Chondrocyte (in vitro differentiated cells): Measurements from ENCODE around the gene MAP1A. TPM values are rescaled to one million over a fixed set of nuclear protein-coding genes. Genes with fewer than 3 reads are reported as not detected.

Source experiments
- DNase-seq: peaks from one replicate; pipeline ENCODE4 v3.0.0; 2021; ENCODE audit warnings: mixed read lengths, low spot score
- H3K27ac Mint-ChIP-seq: one replicate; pipeline ENCODE4 v1.8.0; 2021; ENCODE audit warnings: mild to moderate bottlenecking, moderate library complexity, mixed read lengths; ENCODE audit not compliant: unreplicated experiment
- H3K27me3 Mint-ChIP-seq: 2 replicates; pipeline ENCODE4 v1.8.0; 2021; ENCODE audit warnings: low read depth, mixed read lengths
- H3K36me3 Mint-ChIP-seq: 2 replicates; pipeline ENCODE4 v1.8.0; 2021; ENCODE audit warnings: low read depth, mixed read lengths
- H3K4me1 Mint-ChIP-seq: 2 replicates; pipeline ENCODE4 v1.8.0; 2021; ENCODE audit warnings: low read depth, mild to moderate bottlenecking, mixed read lengths
- H3K4me3 Mint-ChIP-seq: one replicate; pipeline ENCODE4 v1.8.0; 2021; ENCODE audit warnings: mild to moderate bottlenecking, moderate library complexity, mixed read lengths; ENCODE audit not compliant: unreplicated experiment
- H3K9me3 Mint-ChIP-seq: 2 replicates; pipeline ENCODE4 v1.8.0; 2021; ENCODE audit warnings: low read depth, mixed read lengths
- CTCF ChIP-seq: fragments of 200-600 bp; sonication (generic); IDR thresholded peaks from 2 replicates; pipeline ENCODE4 v1.5.0; 2021; ENCODE audit warnings: antibody characterized with exemption, mild to moderate bottlenecking, moderate library complexity
- total RNA-seq: library from RNA; stranded (reverse); gene quantifications from 3 replicates; pipeline ENCODE4 v1.2.1, GENCODE V29; 2021

The MAP1A gene
- total RNA-seq, 1 donor from 2014 or later: 96.3 TPM

DNA sequence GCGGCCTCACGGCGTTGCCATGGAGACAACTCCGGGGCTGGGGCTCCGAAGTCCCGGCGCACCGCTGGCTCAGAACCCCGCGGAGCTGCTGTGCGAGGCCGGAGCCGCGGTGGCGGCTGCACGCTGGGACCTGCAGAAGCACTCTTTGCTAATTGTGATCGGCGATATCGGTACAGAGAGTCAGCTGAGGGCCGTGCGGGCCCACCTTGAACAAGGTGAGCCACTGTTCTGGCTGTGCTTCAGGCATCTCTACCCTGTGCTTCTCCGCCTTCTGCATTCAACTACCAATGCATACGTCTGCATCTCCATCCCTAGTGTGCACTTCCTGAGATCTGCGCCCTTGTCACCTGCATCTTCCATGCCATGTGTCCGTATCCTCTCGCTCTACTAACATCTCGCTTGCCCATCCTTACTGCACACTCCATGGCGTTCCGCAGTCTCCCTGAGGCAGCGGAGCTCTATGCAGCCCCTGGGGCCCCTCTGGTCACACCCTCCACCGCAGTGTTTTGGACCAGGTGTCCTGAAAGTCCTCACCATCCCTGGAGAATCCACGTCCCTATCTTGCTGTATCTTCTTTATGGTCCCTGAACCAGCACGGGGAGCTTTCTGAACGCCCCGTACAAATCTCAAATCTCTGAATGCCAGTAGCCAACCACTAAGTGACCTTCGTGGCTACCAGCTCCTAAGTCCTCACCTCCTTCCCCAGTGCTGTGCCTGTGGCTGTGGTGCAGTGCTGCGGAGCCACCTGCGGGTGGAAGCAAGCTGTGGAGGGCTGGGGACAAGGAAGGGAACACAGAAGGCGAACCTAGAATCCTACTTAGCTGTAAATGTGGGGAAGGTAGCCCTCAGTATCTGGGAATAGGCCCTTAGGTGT is 6.2 kb upstream of the MAP1A start:
- TF ChIP-seq CTCF: peak; percentile 52
- Mint-ChIP-seq H3K4me3 (peak overlapping the region; percentile 88), H3K36me3 (no peaks in the 10 kb centered on the region), H3K9me3 (no peaks in the 10 kb centered on the region), H3K27ac (peak overlapping the region; percentile 59), H3K27me3 (no peaks in the 10 kb centered on the region), H3K4me1 (peaks cover 56% of the 10 kb centered on the region)
- DNase-seq: no peak

DNA sequence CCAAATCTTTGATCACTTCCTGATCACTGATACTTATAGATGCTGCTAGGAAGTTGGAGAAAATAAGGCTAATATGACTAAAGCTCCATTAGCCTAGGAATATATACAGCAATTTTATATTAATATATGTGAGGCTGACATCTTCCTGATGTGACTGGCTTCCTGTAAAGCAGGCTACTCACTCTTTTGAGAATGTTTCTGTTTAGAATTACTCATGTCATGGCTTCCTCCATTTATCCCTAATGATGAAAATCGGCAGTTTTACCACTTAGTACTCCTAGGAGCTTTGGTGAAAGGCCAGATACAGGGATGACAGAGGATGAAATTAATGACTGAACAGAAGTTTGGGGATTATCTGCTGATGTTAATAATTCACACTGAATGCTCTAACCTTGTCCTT is 3.9 kb upstream of the MAP1A start:
- Mint-ChIP-seq H3K4me1 (peaks cover 64% of the 10 kb centered on the region), H3K27me3 (no peaks in the 10 kb centered on the region), H3K4me3 (no peak overlapping the region), H3K36me3 (no peaks in the 10 kb centered on the region), H3K9me3 (no peaks in the 10 kb centered on the region), H3K27ac (no peak overlapping the region)
- DNase-seq: no peak
- TF ChIP-seq CTCF: no peak

DNA sequence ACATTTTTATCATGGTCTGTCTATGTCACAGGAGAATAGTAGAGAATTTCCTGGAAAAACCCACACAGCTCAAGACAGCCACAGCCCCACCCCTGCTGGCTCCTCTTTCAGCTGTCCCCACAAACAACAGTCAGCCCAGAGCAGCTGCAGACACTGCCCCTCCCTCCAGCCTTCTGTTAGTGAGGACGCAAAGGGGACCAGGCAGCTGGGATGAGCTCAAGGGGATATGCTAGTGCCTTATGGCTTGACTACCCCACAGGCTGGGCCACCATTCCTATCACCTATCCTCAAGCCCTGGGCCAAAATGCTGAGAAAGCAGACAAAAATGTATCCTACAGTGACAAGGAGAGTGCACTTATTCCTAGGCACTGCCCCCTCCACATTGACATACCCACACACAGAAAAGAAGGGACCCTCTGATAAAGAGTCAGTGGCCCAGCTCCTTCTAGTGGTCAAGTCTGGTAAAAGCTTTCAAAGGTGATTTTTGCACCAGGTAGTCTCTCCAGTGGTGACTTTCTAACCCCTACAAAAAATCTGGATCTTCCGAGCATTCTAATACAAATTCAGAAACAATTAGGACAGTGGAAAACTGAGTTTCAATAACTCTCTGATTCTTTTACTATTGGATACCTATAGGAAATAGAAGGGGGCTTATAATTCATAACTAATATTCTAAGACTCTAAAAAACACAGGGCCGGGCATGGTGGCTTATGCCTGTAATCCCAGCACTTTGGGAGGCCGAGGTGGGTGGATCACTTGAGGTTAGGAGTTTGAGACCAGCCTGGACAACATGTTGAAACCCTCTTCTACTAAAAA is 3.0 kb upstream of the MAP1A start:
- Mint-ChIP-seq H3K27me3 (no peaks in the 10 kb centered on the region), H3K36me3 (no peaks in the 10 kb centered on the region), H3K4me3 (no peak overlapping the region), H3K27ac (peak overlapping the region; percentile 52), H3K9me3 (no peaks in the 10 kb centered on the region), H3K4me1 (peaks cover 64% of the 10 kb centered on the region)
- DNase-seq: no peak
- peak; percentile 82 for TF ChIP-seq CTCF

DNA sequence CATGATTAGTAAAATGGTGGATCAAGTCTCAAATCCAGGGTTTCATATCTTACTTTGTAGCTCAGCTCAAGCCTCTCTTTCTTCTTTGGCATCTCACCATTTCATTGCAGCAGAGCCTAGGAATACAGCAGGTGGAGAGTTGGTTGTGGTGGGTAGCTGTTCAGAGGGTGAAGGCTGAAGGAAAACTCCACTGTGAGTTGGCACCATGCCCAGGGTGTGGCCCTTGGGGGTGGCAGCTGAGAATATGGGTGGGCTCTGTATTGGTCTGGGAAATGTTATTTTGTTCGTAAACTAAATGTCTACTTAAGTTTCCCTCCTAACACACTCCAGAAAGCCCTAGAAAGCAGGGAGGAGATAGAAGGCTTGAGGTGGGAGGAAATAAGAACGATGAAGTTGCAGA is 1.7 kb upstream of the MAP1A start:
- Mint-ChIP-seq H3K27me3 (no peaks in the 10 kb centered on the region), H3K4me3 (peak overlapping the region; percentile 99), H3K4me1 (peaks cover 59% of the 10 kb centered on the region), H3K9me3 (no peaks in the 10 kb centered on the region), H3K36me3 (peaks cover 6% of the 10 kb centered on the region), H3K27ac (peak overlapping the region; percentile 94)
- no peak for DNase-seq
- TF ChIP-seq CTCF: no peak

DNA sequence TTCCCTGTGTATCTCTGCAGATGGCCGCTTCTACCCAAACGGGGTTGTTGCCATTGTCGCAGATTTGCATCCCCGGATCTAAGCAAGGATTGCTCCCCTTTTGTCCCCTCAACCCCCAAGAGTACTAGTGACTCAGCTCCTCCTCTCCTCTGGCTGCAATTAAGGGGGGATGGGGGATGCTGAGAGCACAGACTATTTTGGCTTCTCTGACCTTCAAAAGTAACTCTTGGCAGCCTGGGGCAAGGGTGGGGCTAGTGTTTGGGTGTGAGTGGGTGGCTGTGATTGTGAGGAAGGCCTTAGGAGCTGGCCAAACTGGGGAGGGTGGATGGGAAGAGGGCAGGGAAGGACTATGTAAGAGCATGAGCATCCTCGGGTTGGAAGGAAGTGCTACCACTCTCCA is 1.2 kb upstream of the MAP1A start:
- Mint-ChIP-seq H3K4me3 (peak overlapping the region; percentile 99), H3K27ac (peak overlapping the region; percentile 94), H3K36me3 (peaks cover 9% of the 10 kb centered on the region), H3K9me3 (no peaks in the 10 kb centered on the region), H3K4me1 (peaks cover 55% of the 10 kb centered on the region), H3K27me3 (no peaks in the 10 kb centered on the region)
- DNase-seq: no peak
- no peak for TF ChIP-seq CTCF
